PFSK-1 (cell line): ENCODE measurements around the gene B3GALT4.

Experiments
- FOXP2 ChIP-seq: optimal IDR thresholded peaks from 2 replicates; pipeline ENCODE3; 2011; ENCODE audit warnings: borderline replicate concordance, control low read depth, inconsistent platforms; ENCODE audit not compliant: insufficient read depth; ENCODE audit errors: extremely low read length, extremely low read depth
- POLR2AphosphoS5 ChIP-seq: IDR thresholded peaks from 2 replicates; pipeline ENCODE4 v1.6.1; 2012; ENCODE audit warnings: low read depth, mild to moderate bottlenecking, control low read depth, low read length, moderate library complexity
- SIN3A ChIP-seq: IDR thresholded peaks from 2 replicates; pipeline ENCODE4 v1.6.1; 2012; ENCODE audit warnings: mild to moderate bottlenecking, low read length, moderate library complexity, borderline replicate concordance; ENCODE audit not compliant: insufficient read depth
- TAF1 ChIP-seq: IDR thresholded peaks from 2 replicates; pipeline ENCODE4 v1.6.1; 2012; ENCODE audit warnings: low read length, control low read depth, borderline replicate concordance; ENCODE audit not compliant: insufficient read depth
- TF ChIP-seq, protein P1 (sequence below), 2 experiments: IDR thresholded peaks; 2 replicates each; pipeline versions ENCODE4 v1.6.1 to v1.8.0; 2011 to 2012; ENCODE audit warnings: low read depth in 2 of 2, low read length in 2 of 2, control low read depth in 1 of 2, inconsistent platforms in 1 of 2, mild to moderate bottlenecking in 1 of 2, moderate library complexity in 1 of 2; ENCODE audit not compliant: insufficient read depth in 1 of 2

DNA sequence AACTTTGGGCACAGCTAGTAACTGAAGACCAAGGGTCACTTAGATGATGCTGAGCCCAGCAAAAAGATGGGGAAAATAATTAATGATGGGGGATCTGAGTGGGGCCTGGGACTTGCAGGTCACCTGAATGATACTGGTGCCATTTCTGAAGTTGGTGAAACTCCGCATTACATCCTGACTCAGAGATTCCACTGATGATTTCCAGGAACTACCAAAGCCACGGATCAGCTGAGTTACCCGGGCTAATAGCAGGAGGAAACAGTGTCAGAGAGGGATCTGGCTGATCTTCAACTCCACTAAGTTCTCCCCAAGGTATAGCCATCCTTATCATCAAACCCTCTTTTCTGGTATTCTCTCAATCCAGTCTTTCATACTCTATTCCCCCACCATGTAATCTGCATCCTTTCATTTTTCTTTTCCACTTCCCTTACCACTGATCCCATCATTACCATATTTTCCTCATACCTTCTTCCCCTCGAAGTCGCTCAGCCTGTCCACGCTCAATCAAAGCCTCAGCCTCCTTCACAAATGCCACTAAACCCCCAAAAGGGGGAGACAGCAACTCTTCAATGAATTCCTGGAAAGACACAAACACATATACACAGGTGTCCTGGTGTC lies 25.4 kb upstream of the B3GALT4 start:
- TF ChIP-seq, protein P1, sequence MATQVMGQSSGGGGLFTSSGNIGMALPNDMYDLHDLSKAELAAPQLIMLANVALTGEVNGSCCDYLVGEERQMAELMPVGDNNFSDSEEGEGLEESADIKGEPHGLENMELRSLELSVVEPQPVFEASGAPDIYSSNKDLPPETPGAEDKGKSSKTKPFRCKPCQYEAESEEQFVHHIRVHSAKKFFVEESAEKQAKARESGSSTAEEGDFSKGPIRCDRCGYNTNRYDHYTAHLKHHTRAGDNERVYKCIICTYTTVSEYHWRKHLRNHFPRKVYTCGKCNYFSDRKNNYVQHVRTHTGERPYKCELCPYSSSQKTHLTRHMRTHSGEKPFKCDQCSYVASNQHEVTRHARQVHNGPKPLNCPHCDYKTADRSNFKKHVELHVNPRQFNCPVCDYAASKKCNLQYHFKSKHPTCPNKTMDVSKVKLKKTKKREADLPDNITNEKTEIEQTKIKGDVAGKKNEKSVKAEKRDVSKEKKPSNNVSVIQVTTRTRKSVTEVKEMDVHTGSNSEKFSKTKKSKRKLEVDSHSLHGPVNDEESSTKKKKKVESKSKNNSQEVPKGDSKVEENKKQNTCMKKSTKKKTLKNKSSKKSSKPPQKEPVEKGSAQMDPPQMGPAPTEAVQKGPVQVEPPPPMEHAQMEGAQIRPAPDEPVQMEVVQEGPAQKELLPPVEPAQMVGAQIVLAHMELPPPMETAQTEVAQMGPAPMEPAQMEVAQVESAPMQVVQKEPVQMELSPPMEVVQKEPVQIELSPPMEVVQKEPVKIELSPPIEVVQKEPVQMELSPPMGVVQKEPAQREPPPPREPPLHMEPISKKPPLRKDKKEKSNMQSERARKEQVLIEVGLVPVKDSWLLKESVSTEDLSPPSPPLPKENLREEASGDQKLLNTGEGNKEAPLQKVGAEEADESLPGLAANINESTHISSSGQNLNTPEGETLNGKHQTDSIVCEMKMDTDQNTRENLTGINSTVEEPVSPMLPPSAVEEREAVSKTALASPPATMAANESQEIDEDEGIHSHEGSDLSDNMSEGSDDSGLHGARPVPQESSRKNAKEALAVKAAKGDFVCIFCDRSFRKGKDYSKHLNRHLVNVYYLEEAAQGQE (IDR thresholded peaks at IDR 0.05; ENCODE audit: insufficient read depth in 1 of 2, low read depth in 2 of 2, low read length in 2 of 2): no peak
- TF ChIP-seq POLR2AphosphoS5 (no peak), SIN3A (no peak), FOXP2 (no peak), TAF1 (no peak)
